ENCODE measurements around the gene PPP1R12A.

- TF ChIP-seq, protein P1, sequence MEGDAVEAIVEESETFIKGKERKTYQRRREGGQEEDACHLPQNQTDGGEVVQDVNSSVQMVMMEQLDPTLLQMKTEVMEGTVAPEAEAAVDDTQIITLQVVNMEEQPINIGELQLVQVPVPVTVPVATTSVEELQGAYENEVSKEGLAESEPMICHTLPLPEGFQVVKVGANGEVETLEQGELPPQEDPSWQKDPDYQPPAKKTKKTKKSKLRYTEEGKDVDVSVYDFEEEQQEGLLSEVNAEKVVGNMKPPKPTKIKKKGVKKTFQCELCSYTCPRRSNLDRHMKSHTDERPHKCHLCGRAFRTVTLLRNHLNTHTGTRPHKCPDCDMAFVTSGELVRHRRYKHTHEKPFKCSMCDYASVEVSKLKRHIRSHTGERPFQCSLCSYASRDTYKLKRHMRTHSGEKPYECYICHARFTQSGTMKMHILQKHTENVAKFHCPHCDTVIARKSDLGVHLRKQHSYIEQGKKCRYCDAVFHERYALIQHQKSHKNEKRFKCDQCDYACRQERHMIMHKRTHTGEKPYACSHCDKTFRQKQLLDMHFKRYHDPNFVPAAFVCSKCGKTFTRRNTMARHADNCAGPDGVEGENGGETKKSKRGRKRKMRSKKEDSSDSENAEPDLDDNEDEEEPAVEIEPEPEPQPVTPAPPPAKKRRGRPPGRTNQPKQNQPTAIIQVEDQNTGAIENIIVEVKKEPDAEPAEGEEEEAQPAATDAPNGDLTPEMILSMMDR (conservative IDR thresholded peaks at IDR 0.05; ENCODE audit: low read depth, low read length): no peak
- TF ChIP-seq RAD21 (IDR thresholded peaks at IDR 0.05; ENCODE audit: low read length) (no peak), MAFK (IDR thresholded peaks at IDR 0.05; ENCODE audit: low read depth, low read length) (no peak), CEBPB (IDR thresholded peaks at IDR 0.05; ENCODE audit: low read depth, low read length) (no peak), POLR2A (IDR thresholded peaks at IDR 0.05; ENCODE audit: low read depth, low read length) (no peak), SMC3 (IDR thresholded peaks at IDR 0.05; ENCODE audit: low read depth, low read length) (no peak), MAZ (IDR thresholded peaks at IDR 0.05; ENCODE audit: borderline replicate concordance, low read depth, low read length) (no peak), BHLHE40 (IDR thresholded peaks at IDR 0.05; ENCODE audit: low read depth, low read length) (no peak), MXI1 (IDR thresholded peaks at IDR 0.05; ENCODE audit: borderline replicate concordance, low read depth, low read length) (no peak), RFX5 (IDR thresholded peaks at IDR 0.05; ENCODE audit: low read depth, low read length) (no peak), RCOR1 (IDR thresholded peaks at IDR 0.05; ENCODE audit: insufficient replicate concordance, low read length) (no peak), FOS (IDR thresholded peaks at IDR 0.05; ENCODE audit: low read depth, low read length) (no peak)
- TF ChIP-seq, protein P2, sequence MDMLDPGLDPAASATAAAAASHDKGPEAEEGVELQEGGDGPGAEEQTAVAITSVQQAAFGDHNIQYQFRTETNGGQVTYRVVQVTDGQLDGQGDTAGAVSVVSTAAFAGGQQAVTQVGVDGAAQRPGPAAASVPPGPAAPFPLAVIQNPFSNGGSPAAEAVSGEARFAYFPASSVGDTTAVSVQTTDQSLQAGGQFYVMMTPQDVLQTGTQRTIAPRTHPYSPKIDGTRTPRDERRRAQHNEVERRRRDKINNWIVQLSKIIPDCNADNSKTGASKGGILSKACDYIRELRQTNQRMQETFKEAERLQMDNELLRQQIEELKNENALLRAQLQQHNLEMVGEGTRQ (IDR thresholded peaks at IDR 0.05; ENCODE audit: low read depth, low read length): no peak
These were observed 33.9 kb downstream of the PPP1R12A start for GRCh38 chr12:79900951-79901350.
